Keratinocyte (primary cell): ENCODE data around the gene E2F6.

Source experiments
- EZH2 ChIP-seq: IDR thresholded peaks from one replicate; pipeline ENCODE4 v1.6.1; 2012; ENCODE audit warnings: inconsistent platforms, mild to moderate bottlenecking, low read length, moderate library complexity
- TF ChIP-seq, protein P1 (sequence below), 3 experiments: IDR thresholded peaks in 1 of 3; conservative IDR thresholded peaks in 1 of 3; optimal IDR thresholded peaks in 1 of 3; 2 replicates in 2 of 3; 3 replicates in 1 of 3; pipeline versions ENCODE3 to v1.5.1; 2011; ENCODE audit warnings: low read length in 3 of 3, mild to moderate bottlenecking in 3 of 3, moderate library complexity in 2 of 3, control low read depth in 1 of 3, inconsistent platforms in 1 of 3; ENCODE audit not compliant: insufficient read depth in 2 of 3; ENCODE audit errors: extremely low read depth in 1 of 3

DNA sequence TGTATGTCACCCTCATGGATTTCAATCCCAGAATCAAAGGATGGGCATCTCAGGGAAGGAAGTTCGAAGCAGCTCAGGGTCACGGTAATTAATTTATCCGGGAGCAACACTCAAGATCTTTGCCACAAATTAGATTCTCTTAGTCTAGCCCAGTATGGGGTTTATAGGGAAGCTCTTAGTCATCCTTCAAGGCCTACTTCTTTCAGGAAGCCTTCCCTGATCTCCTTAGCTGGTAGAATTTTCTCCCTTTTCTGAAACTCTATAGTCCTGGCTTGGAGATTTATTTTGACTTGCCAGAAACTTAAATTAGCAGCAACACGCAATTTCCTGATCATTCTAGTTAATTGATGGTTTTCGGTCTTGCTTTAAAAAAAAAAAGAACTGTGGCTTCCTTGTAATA, 47.4 kb upstream of the E2F6 start:
- TF ChIP-seq, protein P1, sequence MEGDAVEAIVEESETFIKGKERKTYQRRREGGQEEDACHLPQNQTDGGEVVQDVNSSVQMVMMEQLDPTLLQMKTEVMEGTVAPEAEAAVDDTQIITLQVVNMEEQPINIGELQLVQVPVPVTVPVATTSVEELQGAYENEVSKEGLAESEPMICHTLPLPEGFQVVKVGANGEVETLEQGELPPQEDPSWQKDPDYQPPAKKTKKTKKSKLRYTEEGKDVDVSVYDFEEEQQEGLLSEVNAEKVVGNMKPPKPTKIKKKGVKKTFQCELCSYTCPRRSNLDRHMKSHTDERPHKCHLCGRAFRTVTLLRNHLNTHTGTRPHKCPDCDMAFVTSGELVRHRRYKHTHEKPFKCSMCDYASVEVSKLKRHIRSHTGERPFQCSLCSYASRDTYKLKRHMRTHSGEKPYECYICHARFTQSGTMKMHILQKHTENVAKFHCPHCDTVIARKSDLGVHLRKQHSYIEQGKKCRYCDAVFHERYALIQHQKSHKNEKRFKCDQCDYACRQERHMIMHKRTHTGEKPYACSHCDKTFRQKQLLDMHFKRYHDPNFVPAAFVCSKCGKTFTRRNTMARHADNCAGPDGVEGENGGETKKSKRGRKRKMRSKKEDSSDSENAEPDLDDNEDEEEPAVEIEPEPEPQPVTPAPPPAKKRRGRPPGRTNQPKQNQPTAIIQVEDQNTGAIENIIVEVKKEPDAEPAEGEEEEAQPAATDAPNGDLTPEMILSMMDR (optimal IDR thresholded peaks at IDR 0.05 in 1 of 3, IDR thresholded peaks at IDR 0.05 in 1 of 3, conservative IDR thresholded peaks at IDR 0.05 in 1 of 3; ENCODE audit: extremely low read depth in 1 of 3, insufficient read depth in 2 of 3, low read length in 3 of 3): no peak
- TF ChIP-seq EZH2: no peak
